Activated CD4-positive, alpha-beta memory T cell treated with anti-CD3 and anti-CD28 coated beads, Interleukin-2, amount 10 ng/mL, durations not matched to agents 7 days and 5 days (primary cell): ENCODE measurements around the gene CTSG. TPM values are rescaled to one million over a fixed set of nuclear protein-coding genes. Genes with fewer than 3 reads are reported as not detected.
"Not testable (repeated sequence)": the region's sequence is repeated elsewhere in the genome, so short reads cannot be mapped to it uniquely, and the experiment has no call there.

Experiments used
- CTCF ChIA-PET: fragments of 350-600 bp; sonication (Branson Sonifier 250); formaldehyde crosslinking; loops from one replicate; lab custom pipeline; 2021; ENCODE audit warnings: antibody characterized with exemption, inconsistent platforms; lab: Charles Lee
- POLR2A ChIA-PET: fragments of 350-600 bp; sonication (Branson Sonifier 250); formaldehyde crosslinking; loops from one replicate; lab custom pipeline; 2021; ENCODE audit warnings: antibody characterized with exemption; lab: Charles Lee
- DNase-seq: peaks from one replicate; pipeline ENCODE4 v3.0.0-alpha.2; 2020
- H3K27ac Mint-ChIP-seq: one replicate; pipeline ENCODE4 v1.8.0; 2021; ENCODE audit warnings: mild to moderate bottlenecking, mixed read lengths
- H3K27me3 Mint-ChIP-seq: one replicate; pipeline ENCODE4 v1.8.0; 2021; ENCODE audit warnings: mixed read lengths
- H3K36me3 Mint-ChIP-seq: one replicate; pipeline ENCODE4 v1.8.0; 2021; ENCODE audit warnings: low read depth, mixed read lengths
- H3K4me1 Mint-ChIP-seq: one replicate; pipeline ENCODE4 v1.8.0; 2021; ENCODE audit warnings: mixed read lengths
- H3K4me3 Mint-ChIP-seq: one replicate; pipeline ENCODE4 v1.8.0; 2021; ENCODE audit warnings: mild to moderate bottlenecking, mixed read lengths
- H3K9me3 Mint-ChIP-seq: one replicate; pipeline ENCODE4 v1.8.0; 2021; ENCODE audit warnings: mixed read lengths
- total RNA-seq, 2 experiments: library from RNA; stranded (reverse); gene quantifications; one replicate each; pipeline ENCODE4 v1.2.3, GENCODE V29; 2021

Gene CTSG
- total RNA-seq, 2 experiments from 2014 or later: 0.93 to 1.1 TPM

GRCh38 chr14:24525877-24526620 lies 50.0 kb downstream of the CTSG start:
- CTCF ChIA-PET, H3K36me3 Mint-ChIP-seq, H3K4me3 Mint-ChIP-seq, H3K27ac Mint-ChIP-seq, POLR2A ChIA-PET, H3K9me3 Mint-ChIP-seq, H3K4me1 Mint-ChIP-seq, DNase-seq: not testable (repeated sequence)
- peaks cover 21% of the 10 kb centered on the region for H3K27me3 Mint-ChIP-seq

Other genes with a start within 250 kb of the CTSG start
- 1 to 10 TPM; 4.5 to 5.9 TPM for gene ADCY4, start 241.2 kb downstream of the CTSG start, total RNA-seq
- gene RIPK3, start 236.3 kb downstream of the CTSG start, total RNA-seq: 10 to 100 TPM; 37.3 to 38.0 TPM
- gene NFATC4, start 208.1 kb downstream of the CTSG start, total RNA-seq: not detected
- under 1 TPM; 0.18 TPM for gene NYNRIN, start 177.2 kb downstream of the CTSG start, total RNA-seq
- 1 to 10 TPM; 8.6 to 9.5 TPM for gene CBLN3, start 146.6 kb downstream of the CTSG start, total RNA-seq
- gene KHNYN, start 146.3 kb downstream of the CTSG start, total RNA-seq: 10 to 100 TPM; 96.0 to 99.5 TPM
- 10 to 100 TPM; 38.5 to 41.6 TPM for gene SDR39U1, start 133.5 kb downstream of the CTSG start, total RNA-seq
- gene CMA1, start 68.0 kb downstream of the CTSG start, total RNA-seq: not detected
- 10 to 100 TPM; 10.7 to 11.0 TPM for gene GZMH, start 33.4 kb upstream of the CTSG start, total RNA-seq
- gene GZMB, start 57.9 kb upstream of the CTSG start, total RNA-seq: 100 to 1,000 TPM; 682 to 685 TPM